ENCODE results near the gene FRMPD2. TPM values are rescaled to one million over a fixed set of nuclear protein-coding genes. Genes with fewer than 3 reads are reported as not detected.

The FRMPD2 gene
- total RNA-seq, 1 experiment from 2014 or later = 0.44 TPM

DNA sequence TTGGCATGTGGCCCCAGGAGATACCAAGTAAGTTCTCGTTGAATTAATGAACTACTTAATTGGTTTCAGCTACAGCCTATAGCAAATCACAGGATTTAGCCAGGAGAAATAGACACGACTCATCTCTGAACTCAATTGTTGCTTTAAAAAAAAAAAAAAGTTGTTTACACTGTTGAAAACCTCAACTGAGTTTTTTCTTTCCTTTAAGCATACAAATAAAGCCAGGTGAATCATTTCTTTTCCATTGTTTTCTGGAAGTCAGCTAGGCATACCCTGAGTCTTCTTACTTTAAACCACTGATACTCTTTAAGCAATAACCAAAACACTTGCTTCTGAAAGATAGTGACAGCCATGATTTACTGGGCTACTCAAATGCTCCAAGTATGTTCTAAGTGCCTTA, 755 bp downstream of the FRMPD2 start:
- H4K91ac ChIP-seq (ENCODE audit: insufficient read length, low read depth, low read length) = no peak overlapping the region
- H3K4me1 ChIP-seq (ENCODE audit: insufficient read depth, low read length) = no peaks in the 10 kb centered on the region; the same call in 1 of the 2 replicates
- no peaks in the 10 kb centered on the region for H3K23me2 ChIP-seq (ENCODE audit: insufficient read length, low read depth, low read length, poor library complexity, severe bottlenecking)
- no peaks in the 10 kb centered on the region for H3K79me2 ChIP-seq (ENCODE audit: insufficient read depth, low read length)
- H3K27ac ChIP-seq (ENCODE audit: insufficient read length, low read depth, low read length) = no peak overlapping the region
- no peak for DNase-seq
- H3K9ac ChIP-seq (ENCODE audit: extremely low read depth, insufficient read length, low read length) = no peak overlapping the region
- Mint-ChIP-seq H3K27me3 (ENCODE audit: low read depth) (0 out of 2 replicates have a peak, but pooled peaks cover 2% of the 10 kb centered on the region), H3K4me1 (peaks cover 19 to 22% of the 10 kb centered on the region in 2 experiments), H3K36me3 (ENCODE audit: insufficient read depth in 1 of 3, low read depth in 3 of 3) (no peaks in the 10 kb centered on the region), H3K27ac (no peak overlapping the region), H3K4me3 (no peak overlapping the region), H3K9me3 (no peaks in the 10 kb centered on the region; a peak in 1 of 5 replicates)
- no peak overlapping the region for H2BK15ac ChIP-seq (ENCODE audit: low read depth, low read length)
- H2BK20ac ChIP-seq (ENCODE audit: low read depth, low read length, poor library complexity, severe bottlenecking) = no peak overlapping the region
- H3K4me2 ChIP-seq (ENCODE audit: insufficient read depth, insufficient read length, low read length) = no peak overlapping the region
- no peaks in the 10 kb centered on the region for H3K79me1 ChIP-seq (ENCODE audit: insufficient read depth, low read depth, low read length, poor library complexity, severe bottlenecking)
- H4K8ac ChIP-seq (replicated peaks; ENCODE audit: insufficient read length, low read depth, low read length) = no peak overlapping the region
- no peak overlapping the region for H3K4ac ChIP-seq (ENCODE audit: low read depth, low read length)
- H2AK5ac ChIP-seq (ENCODE audit: insufficient read length, low read length) = no peak overlapping the region
- no peak overlapping the region for H3T11ph ChIP-seq (ENCODE audit: low read length)
- no peaks in the 10 kb centered on the region for H4K20me1 ChIP-seq (ENCODE audit: control insufficient read depth, insufficient read depth, insufficient read length)
- H3K18ac ChIP-seq (ENCODE audit: insufficient read length, low read depth, low read length) = no peak overlapping the region
- H3K14ac ChIP-seq (ENCODE audit: insufficient read depth, low read length) = no peak overlapping the region
- no peaks in the 10 kb centered on the region for H3K27me3 ChIP-seq (ENCODE audit: insufficient read depth, low read length)
- no peak overlapping the region for H3K23ac ChIP-seq (ENCODE audit: insufficient read length, low read depth, low read length)
- no peak overlapping the region for H2BK120ac ChIP-seq (ENCODE audit: low read depth, low read length, poor library complexity, severe bottlenecking)
- no peak overlapping the region for H2BK12ac ChIP-seq (ENCODE audit: insufficient read length, low read depth, low read length)
- no peak overlapping the region for H4K5ac ChIP-seq (ENCODE audit: insufficient read length, low read depth, low read length)
- no peak overlapping the region for H2AFZ ChIP-seq (ENCODE audit: low read length)
- no CpG with 5 or more reads among the region's 2 CpGs for WGBS (ENCODE audit: extremely low coverage, insufficient read length, low lambda C conversion rate)
- no peak overlapping the region for H2BK5ac ChIP-seq (ENCODE audit: insufficient read length, low read length)
- H3K9me3 ChIP-seq (ENCODE audit: control insufficient read depth, low read depth, low read length) = no peaks in the 10 kb centered on the region
- H3K56ac ChIP-seq (ENCODE audit: insufficient read length, low read depth, low read length) = no peak overlapping the region
- TF ChIP-seq, protein P1, sequence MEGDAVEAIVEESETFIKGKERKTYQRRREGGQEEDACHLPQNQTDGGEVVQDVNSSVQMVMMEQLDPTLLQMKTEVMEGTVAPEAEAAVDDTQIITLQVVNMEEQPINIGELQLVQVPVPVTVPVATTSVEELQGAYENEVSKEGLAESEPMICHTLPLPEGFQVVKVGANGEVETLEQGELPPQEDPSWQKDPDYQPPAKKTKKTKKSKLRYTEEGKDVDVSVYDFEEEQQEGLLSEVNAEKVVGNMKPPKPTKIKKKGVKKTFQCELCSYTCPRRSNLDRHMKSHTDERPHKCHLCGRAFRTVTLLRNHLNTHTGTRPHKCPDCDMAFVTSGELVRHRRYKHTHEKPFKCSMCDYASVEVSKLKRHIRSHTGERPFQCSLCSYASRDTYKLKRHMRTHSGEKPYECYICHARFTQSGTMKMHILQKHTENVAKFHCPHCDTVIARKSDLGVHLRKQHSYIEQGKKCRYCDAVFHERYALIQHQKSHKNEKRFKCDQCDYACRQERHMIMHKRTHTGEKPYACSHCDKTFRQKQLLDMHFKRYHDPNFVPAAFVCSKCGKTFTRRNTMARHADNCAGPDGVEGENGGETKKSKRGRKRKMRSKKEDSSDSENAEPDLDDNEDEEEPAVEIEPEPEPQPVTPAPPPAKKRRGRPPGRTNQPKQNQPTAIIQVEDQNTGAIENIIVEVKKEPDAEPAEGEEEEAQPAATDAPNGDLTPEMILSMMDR (conservative IDR thresholded peaks at IDR 0.05) = no peak

Data from H9 (cell line).